ENCODE results near the gene NXN.
"Not testable (repeated sequence)": the region's sequence is repeated elsewhere in the genome, so short reads cannot be mapped to it uniquely, and the experiment has no call there.

NXN gene

GRCh38 chr17:953767-954166 lies 25.8 kb downstream of the NXN start:
- no peak for TF ChIP-seq CTCF (IDR thresholded peaks at IDR 0.05; ENCODE audit: low read depth, low read length, missing control alignments)
- DNase-seq (ENCODE audit: low read depth), result no peak
- H3K4me3 ChIP-seq (ENCODE audit: low read depth, low read length), result no peak overlapping the region

GRCh38 chr17:952592-952991 lies 27.0 kb downstream of the NXN start:
- H3K4me3 ChIP-seq (ENCODE audit: low read depth, low read length); DNase-seq (ENCODE audit: low read depth): not testable (repeated sequence)

- TF ChIP-seq CTCF (IDR thresholded peaks at IDR 0.05; ENCODE audit: low read depth, low read length, missing control alignments), result no peak
- no peak overlapping the region for H3K4me3 ChIP-seq (ENCODE audit: low read depth, low read length)
- DNase-seq (ENCODE audit: low read depth), result no peak
These were observed 28.0 kb downstream of the NXN start for GRCh38 chr17:951325-952132.

- no peak for DNase-seq (ENCODE audit: low read depth)
- no peak overlapping the region for H3K4me3 ChIP-seq (ENCODE audit: low read depth, low read length)
- TF ChIP-seq CTCF (IDR thresholded peaks at IDR 0.05; ENCODE audit: low read depth, low read length, missing control alignments), result no peak
These were observed 29.8 kb downstream of the NXN start for GRCh38 chr17:949623-950303.

GRCh38 chr17:948284-948852 lies 31.2 kb downstream of the NXN start:
- TF ChIP-seq CTCF (IDR thresholded peaks at IDR 0.05; ENCODE audit: low read depth, low read length, missing control alignments), result no peak
- no peak for DNase-seq (ENCODE audit: low read depth)
- no peak overlapping the region for H3K4me3 ChIP-seq (ENCODE audit: low read depth, low read length)

- no peak for TF ChIP-seq CTCF (IDR thresholded peaks at IDR 0.05; ENCODE audit: low read depth, low read length, missing control alignments)
- no peak for DNase-seq (ENCODE audit: low read depth)
- no peak overlapping the region for H3K4me3 ChIP-seq (ENCODE audit: low read depth, low read length)
These were observed 32.9 kb downstream of the NXN start for GRCh38 chr17:946510-947236.

- no peak overlapping the region for H3K4me3 ChIP-seq (ENCODE audit: low read depth, low read length)
- DNase-seq (ENCODE audit: low read depth), result no peak
- no peak for TF ChIP-seq CTCF (IDR thresholded peaks at IDR 0.05; ENCODE audit: low read depth, low read length, missing control alignments)
These were observed 33.9 kb downstream of the NXN start for GRCh38 chr17:945672-946071.

All from GM12864 (cell line).